GM18526 (cell line): Measurements from ENCODE around the gene RNF126.

Source experiments
- POLR2A ChIP-seq: IDR thresholded peaks from 3 replicates; pipeline ENCODE4 v1.6.1; 2011; ENCODE audit not compliant: insufficient read length; ENCODE audit errors: extremely low read depth

The RNF126 gene

GRCh38 chr19:624433-625109 lies 38.4 kb downstream of the RNF126 start:
- no peak for TF ChIP-seq POLR2A

- no peak for TF ChIP-seq POLR2A
Observed at GRCh38 chr19:623974-624373, 39.0 kb downstream of the RNF126 start.

- no peak for TF ChIP-seq POLR2A
Observed at GRCh38 chr19:623175-623916, 39.7 kb downstream of the RNF126 start.

GRCh38 chr19:622666-623065 lies 40.3 kb downstream of the RNF126 start:
- TF ChIP-seq POLR2A: no peak

- no peak for TF ChIP-seq POLR2A
Observed at GRCh38 chr19:621819-622218, 41.2 kb downstream of the RNF126 start.

- TF ChIP-seq POLR2A: no peak
Observed at GRCh38 chr19:620166-620862, 42.7 kb downstream of the RNF126 start.

- TF ChIP-seq POLR2A: no peak
Observed at GRCh38 chr19:619286-620002, 43.6 kb downstream of the RNF126 start.

- TF ChIP-seq POLR2A: no peak
Observed at GRCh38 chr19:618674-619285, 44.2 kb downstream of the RNF126 start.

- TF ChIP-seq POLR2A: no peak
Observed at GRCh38 chr19:618247-618619, 44.8 kb downstream of the RNF126 start.

GRCh38 chr19:617551-618246 lies 45.3 kb downstream of the RNF126 start:
- TF ChIP-seq POLR2A: no peak

- TF ChIP-seq POLR2A: no peak
Observed at GRCh38 chr19:616747-617526, 46.1 kb downstream of the RNF126 start.

GRCh38 chr19:616062-616700 lies 46.8 kb downstream of the RNF126 start:
- no peak for TF ChIP-seq POLR2A

- TF ChIP-seq POLR2A: no peak
Observed at GRCh38 chr19:615619-616018, 47.4 kb downstream of the RNF126 start.
